Muscle of back (tissue), 11 donors: Measurements from ENCODE around the gene TSSK6. TPM values are rescaled to one million over a fixed set of nuclear protein-coding genes. Genes with fewer than 3 reads are reported as not detected.

Experiments used
- DNase-seq, 3 donors: peaks; one replicate each; pipeline versions ENCODE4 v3.0.0 to v3.0.0-alpha.2; 2013
- polyA plus RNA-seq, 10 donors: library from polyadenylated mRNA; unstranded; fragments of 120-200 nt; gene quantifications; one replicate each; pipeline ENCODE4 v1.2.1, GENCODE V29; 2013; ENCODE audit not compliant: insufficient read length in 10 of 10

The TSSK6 gene
- polyA plus RNA-seq, 10 donors = 0.29 to 0.75 (median 0.42) TPM

GRCh38 chr19:19531951-19532805 lies 16.8 kb upstream of the TSSK6 start:
- peak; percentile 52 to 90 (median 84) for DNase-seq

DNA sequence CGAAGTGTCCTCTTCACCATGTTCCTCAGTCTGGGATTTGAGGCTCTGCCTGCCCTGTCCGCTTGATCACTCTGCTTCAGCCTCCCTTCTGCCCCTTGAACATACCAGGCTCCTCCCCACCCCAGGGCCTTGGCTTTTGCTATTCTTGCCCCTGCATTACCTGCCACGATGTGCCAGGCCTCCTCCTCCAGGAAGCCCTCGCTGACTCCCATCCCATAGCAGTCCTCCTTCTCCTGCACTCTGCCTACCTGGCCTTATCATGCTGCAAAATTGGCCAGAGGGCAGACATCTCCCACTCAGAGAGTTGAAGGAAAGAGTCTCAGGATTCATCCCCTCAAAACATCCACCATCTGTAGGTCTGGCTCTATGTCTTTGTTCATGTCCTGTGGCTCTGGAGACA lies 15.5 kb upstream of the TSSK6 start:
- no peak for DNase-seq

DNA sequence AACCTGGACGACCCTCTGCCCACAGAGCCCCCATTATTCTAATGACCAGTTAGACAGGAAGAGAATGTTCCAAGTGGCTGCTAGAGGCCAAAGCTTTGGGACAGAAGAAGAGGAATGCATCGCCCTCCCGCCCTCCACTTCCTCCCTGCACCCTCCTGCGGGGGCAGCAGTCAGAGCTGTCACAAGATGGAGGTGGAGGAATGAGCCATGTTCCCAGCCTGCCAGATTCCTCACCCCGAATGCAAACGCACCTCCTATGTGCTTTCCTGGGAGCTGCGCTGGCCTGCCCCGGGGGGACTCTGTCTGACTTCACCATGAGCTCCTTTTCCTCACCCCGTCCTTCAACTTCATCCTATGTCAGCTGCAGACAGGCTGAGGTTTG lies 15.1 kb upstream of the TSSK6 start:
- no peak for DNase-seq

- DNase-seq = no peak
Measured at GRCh38 chr19:19529783-19530422, 14.6 kb upstream of the TSSK6 start.

DNA sequence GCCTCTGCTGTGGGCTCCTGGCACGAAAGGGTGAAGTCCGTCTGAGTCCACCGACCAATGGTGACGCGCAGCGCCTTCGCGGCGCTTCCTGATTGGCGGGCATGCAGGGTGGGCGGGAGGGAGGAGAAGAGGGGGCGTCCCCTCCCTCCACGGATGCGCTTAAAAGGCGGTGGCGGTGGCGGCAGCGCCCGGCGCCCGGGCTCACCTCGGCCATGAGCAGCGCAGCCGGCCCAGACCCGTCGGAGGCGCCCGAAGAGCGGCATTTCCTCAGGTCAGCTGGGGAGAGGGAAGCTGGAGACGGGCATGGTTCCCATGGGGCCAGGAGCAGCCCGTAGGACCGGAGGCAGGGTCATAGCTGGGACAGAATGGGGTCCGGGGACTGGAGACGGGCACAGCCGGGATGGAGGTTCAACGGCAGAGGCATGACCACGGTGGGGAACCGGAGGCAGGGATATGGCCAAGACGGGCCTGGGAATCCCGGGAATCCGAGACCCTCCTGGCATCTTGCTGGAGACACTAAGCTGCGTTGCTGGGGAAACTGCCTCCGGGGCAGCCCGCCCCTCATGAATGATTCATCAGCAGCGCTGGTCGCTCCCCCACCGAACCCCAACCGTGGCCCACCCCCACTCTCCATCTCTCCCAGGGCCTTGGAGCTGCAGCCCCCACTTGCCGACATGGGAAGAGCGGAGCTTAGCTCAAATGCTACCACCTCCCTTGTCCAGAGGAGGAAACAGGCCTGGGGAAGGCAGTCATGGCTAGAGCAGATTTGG lies 13.6 kb upstream of the TSSK6 start, which contains the start of gene YJEFN3:
TSS of gene YJEFN3 (plus strand) at position 191 of the 770 bp plus-strand sequence. CDS start at position 213, 22 bp downstream.
- DNase-seq = peak in 2 of 3 donors; percentile 47 to 50

GRCh38 chr19:19527674-19528625 lies 12.6 kb upstream of the TSSK6 start:
- no peak for DNase-seq

DNA sequence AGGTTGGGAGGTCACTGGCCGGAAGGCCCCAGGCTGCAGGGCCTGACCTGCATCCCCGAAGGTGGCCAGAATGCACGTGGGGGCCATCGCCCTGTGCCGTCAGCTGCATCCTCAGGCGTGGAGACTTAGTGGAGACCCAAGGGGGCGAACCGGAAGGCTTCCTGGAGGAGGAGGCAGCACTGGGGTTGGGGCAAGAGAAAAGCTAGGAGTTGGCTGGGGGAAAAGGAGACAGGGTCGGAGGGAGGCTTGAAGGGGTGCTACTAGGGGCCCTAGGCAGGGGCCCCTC lies 12.0 kb upstream of the TSSK6 start:
- DNase-seq = no peak

GRCh38 chr19:19526581-19527370 lies 11.4 kb upstream of the TSSK6 start:
- DNase-seq = no peak

DNA sequence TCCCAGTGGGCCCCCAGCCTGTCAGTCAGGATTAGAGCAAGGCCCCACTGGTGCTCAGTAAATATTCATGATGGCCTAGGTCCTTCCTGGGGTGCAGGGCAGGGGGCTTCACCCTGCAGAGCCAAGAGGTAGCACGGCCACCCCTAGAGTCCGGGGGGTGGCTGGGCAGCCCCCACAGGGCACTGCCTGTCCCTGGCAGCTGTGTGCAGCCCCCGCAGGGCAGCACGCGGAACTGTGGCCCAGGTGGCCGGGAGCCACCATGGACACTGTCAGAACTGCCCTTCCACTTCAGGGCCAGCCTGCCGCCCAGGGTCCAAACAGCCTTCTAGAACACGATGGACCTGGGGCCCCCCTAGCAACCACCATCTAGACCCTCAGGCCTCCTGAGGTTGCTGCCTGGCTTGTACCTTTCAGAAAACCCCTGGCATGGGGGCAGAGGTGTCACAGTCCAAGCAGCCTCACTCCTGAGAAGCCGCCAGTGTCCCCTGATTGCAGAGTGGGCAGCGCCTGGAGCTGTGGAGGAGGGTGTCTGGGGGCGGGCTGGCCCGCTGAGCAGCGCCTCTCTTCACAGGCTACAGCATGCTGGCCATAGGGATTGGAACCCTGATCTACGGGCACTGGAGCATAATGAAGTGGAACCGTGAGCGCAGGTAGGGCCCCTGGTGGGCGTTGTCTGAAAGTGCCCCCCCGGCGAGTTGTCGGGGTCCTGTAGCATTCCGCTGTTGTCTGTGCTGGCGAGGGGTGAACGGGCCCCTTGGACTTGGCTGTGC lies 10.4 kb upstream of the TSSK6 start:
- DNase-seq = no peak

DNA sequence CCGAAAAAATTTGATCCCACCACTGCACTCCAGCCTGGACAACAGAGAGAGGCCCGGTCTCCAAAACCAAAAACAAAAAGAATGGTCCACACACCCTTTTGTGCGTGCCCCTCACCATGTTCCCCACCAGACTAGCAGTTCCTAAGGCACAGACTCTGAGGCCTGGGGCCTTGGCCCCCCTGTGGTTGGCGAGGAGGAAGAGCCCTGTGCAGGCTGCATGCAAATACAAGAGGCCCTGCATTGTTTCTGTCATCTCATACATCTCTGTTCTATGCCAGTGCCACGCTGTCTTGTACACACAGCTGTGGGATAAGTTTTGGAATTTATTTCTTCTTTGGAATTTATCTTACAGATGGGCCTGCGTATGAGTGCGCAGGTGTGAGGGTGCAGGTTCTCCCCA lies 8.7 kb upstream of the TSSK6 start:
- DNase-seq = no peak

DNA sequence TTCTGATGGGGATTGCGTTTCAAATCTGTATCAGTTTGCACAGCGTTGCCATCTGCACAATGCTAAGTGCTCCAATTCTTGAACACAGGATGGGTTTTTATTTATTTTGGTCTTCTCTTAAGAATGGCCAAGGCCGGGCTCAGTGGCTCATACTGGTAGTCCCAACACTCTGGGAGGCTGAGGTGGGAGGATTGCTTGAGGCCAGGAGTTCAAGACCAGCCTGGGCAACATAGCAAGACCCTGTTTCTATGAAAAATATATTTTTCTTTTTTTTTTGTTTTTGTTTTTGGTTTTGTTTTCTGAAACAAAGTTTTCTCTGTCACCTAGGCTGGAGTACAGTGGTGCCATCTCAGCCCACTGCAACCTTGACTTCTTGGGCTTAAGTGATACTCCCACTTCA lies 7.8 kb upstream of the TSSK6 start:
- no peak for DNase-seq

DNA sequence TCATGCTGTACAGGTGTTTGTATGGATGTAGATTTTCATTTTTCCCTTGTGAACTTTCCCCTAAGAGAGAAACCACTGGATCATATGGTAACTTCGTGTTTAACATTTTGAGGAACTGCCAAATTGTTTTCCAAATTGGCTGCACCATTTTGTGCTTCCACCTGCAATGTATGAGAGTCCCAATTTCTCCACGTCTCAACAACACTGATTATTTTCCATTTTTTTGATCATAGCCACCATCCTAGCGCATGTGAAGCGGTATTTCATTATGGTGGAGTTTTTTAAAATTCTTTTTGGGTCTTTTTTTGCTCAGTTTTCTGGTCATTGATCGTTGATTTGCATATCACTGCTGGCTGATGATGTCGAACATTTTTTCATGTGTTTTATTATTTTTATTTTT lies 5.6 kb upstream of the TSSK6 start:
- DNase-seq = no peak

DNA sequence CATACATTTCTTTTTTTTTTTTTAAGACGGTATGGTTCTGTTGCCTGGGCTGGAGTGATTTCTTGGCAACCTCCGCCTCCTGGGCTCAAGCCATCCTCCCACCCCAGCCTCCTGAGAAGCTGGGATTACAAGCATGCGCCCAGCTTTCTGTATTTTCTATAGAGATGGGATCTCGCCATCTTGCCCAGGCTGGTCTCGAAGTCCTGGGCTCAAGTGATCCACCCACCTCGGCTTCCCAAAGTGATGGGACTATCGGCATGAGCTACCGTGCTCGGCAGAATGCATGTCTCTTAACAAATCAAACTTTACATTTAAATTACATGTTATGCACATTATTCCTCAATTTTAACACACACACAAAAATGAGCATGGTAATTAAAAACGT lies 1.9 kb upstream of the TSSK6 start:
- no peak for DNase-seq

DNA sequence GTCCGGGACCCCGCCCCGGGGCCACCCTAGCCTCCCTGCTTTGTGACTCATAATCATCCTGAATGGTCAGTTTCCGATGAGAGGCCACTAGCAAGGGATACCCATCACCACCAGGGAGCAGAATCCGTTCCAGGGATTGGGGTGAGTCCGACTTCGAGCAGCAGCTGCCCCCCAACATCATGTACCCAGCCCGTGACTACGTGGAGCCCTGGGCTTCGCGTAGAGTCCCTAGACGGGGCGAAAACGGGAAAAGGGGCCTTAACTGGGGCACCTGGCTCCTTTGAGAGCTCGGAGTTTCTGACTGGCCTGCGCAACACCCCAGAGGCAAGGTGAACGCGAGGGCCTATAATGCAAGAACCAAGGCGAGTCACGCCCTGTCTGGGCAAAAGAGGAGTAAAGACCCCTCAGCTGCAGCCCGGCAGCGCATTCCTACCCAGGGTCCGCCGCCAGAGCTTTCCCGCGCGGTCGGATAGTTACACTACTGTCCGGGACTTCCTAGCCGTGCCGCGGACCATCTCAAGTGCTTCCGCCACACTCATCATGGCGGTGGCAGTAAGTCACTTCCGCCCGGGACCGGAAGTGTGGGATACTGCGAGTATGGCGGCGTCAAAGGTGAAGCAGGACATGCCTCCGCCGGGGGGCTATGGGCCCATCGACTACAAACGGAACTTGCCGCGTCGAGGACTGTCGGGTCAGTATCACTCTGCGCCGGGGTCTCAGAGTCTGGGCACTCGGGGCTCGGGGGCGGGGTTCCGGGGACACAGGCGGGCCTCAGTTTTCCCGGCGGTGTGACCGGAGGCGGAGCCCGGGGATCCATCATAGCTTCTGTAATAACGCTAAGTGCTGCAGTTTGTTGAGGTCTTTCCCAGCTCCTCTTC lies 533 bp upstream of the TSSK6 start, which contains the start of gene NDUFA13:
TSS of gene NDUFA13 (plus strand) at position 584 of the 878 bp plus-strand sequence. CDS start at position 598, 14 bp downstream.
- peak; percentile 95 to 98 (median 96) for DNase-seq

DNA sequence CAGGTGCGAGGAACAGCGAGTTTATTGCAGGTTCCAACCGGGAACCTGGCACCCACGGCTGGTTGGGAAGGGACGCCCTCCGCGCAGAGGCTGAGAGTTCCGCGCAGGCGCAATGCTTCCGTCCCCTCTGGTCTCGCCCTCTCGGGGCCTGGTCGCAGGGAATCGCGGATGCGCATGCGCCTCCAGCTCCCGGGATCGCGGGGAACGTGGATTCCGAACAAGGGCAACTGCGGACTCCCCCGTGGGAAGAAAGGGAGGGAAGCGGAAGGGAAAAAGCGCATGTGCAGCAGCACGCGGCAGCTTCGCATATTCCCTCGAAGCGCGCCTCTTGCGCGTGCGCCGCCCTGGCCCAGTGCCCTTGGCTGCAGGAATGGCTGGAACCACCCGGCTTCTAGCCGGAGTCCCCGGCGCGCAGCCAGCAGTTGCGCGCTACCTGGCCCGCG lies 1.1 kb downstream of the TSSK6 start:
- DNase-seq = peak; percentile 48 to 93 (median 86)

DNA sequence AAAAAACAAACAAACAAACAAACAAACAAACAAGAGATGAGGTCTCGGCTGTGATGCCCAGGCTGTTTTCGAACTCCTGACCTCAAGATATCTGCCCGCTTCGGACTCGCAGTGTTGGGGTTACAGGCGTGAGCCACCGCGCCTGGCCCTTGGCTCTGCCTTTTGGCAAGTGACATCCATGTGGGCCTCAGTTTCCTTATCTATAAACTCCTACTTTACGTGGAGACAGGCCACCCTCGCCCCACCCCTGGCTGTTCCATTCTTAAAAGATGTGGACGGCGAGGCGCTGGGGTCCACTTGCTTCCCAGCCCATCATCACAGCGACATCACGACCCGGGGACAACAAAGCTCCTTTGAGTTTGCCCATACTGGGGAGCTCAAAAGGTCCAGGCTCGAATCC lies 1.7 kb downstream of the TSSK6 start:
- no peak for DNase-seq

DNA sequence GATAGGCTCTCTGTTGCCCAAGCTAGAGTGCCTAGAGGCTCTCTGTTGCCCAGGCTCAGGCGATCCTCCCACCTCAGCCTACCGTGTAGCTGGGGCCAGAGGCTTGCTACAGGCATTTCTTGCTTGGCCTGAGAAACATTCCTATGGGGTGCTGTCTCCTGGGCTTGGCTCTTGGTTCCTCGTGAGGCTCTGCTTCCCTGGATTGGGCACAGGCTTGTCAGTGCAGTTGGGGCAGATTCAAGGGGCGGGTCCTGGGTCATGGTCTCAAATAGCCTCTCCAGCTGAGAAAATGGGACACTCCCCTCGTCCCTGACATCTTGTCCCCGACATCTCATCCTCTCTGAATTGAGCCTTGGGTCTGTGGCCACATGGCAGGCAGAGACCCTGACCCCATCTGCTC lies 4.9 kb downstream of the TSSK6 start:
- no peak for DNase-seq

DNA sequence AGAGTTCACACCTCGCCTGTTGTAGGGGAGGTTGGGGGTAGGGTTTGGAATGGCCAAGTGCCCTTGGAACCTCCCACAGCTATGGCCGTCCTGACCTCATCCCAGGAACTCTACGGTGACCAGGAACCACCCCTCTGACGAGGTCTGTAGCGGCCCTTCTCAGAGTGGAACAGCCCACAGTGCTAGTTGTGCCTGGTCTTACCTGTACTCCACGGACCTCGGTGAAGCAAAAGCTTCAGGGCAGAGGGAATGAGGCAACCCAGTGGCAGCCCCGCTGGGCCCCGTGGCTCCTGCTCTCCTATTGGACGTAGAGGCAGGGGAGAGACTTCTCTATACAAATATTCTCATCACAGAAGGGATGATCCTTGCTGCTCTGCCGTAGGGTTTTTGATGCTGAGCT lies 7.1 kb downstream of the TSSK6 start:
- DNase-seq = no peak

DNA sequence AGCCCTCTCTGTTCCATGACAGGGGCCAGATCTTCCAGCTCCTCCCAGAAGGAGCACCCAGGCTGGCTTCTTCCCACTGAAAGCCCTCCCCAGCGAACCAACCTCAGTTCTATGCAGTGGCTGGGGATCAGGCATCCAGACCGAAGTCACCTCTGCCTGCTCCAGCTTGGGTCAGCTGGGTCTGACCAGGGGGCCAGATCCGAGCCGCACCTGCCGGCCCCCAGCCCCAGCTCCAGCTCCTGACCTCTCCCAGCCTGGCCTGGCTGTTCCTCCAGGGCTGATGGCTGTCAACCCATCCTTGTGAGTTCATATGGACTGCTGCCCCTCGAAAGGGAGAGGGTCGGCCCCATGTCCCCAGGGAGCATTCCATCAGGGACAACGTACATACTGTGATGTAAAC lies 8.0 kb downstream of the TSSK6 start:
- no peak for DNase-seq
